Adipose tissue (tissue), 3 donors: Measurements from ENCODE around the gene MLIP. TPM values are rescaled to one million over a fixed set of nuclear protein-coding genes. Genes with fewer than 3 reads are reported as not detected.
"Not testable (repeated sequence)": the region's sequence is repeated elsewhere in the genome, so short reads cannot be mapped to it uniquely, and the experiment has no call there.

Source experiments
- H3K27ac ChIP-seq: one replicate; pipeline ENCODE4 v1.5.1; 2013; ENCODE audit warnings: low read depth, low read length
- WGBS, 3 donors: extraction: QIAGEN DNeasy Blood & Tissue Kit; methylation state at CpG; one replicate each; pipeline ENCODE4 v1.1.7; 2013; 5-methylcytosine and 5-hydroxymethylcytosine counted together
- polyA plus RNA-seq, 3 donors: library from polyadenylated mRNA; stranded (reverse); fragments of 200-250 nt; gene quantifications; one replicate each; pipeline ENCODE4 v1.2.3, GENCODE V29; 2013
- donor health status: healthy with polysubstance abuse.
- donor health status: Bipolar disorder and iron deficiency.
- donor health status: healthy.

The MLIP gene
- polyA plus RNA-seq, 3 donors = 0.98 to 2.0 (median 1.2) TPM

DNA sequence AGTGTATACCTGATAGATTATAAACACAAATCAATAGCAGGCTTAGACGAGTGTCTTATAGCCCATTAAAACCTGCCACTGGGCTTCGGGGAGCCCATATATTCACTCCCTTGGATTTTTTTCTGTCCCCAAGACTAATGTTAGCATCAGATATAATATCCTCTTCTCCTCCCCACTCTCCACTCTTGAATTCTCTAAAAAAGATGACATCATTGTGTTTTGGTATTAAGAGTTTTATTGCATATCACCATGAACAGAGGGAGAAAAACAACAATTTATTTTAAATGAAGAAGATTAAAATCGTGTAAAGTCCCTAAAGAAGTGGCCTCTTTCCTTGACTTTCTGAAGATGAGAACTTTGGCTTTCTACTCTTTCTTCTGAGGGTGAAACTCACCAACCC is 84.4 kb downstream of the MLIP start:
- H3K27ac ChIP-seq = no peak overlapping the region
- WGBS, 3 donors = 65 to 91% (median 86%) methylated on average over 3 of the region's 3 CpGs

DNA sequence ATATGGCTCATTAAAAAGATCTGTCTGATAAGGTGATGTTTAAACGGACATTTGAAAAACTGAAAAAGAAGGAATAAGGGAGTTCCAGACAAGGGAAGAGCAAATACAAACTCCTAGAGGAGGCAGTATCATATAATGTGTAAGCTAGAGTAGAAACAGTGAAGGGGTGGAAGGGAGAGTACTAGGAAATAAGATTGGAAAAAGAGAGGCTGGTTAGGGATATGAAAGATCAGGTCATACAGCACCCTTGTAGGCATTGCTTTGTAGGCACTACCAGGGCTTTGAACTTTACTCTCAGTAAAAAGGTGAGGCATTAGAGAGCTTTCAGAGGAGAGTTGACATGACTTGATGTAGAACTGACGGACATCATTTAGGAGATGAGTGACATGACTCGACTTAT is 85.7 kb downstream of the MLIP start:
- no peak overlapping the region for H3K27ac ChIP-seq
- WGBS, 3 donors = 71 to 90% (median 89%) methylated on average over 3 of the region's 3 CpGs

DNA sequence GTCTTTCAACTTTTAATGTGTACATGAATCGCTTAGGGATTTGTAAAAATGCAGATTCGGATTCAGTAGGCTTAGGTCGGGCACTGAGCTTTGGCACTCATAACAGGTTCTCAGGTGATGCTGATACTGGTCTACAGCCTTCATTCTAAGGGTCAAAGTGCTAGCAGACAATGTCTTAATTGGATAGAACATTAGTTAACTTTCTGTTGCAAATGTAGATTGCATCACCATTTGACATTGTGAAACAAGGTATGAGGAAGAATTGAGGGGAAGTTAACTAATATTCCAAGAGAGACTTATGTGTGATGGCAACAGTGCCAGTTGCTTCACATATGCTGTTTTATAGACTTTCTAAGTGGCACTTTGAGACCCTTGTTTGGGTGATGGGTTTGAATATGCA is 86.9 kb downstream of the MLIP start:
- 82 to 85% (median 83%) methylated on average over 3 of the region's 3 CpGs for WGBS, 3 donors
- no peak overlapping the region for H3K27ac ChIP-seq

DNA sequence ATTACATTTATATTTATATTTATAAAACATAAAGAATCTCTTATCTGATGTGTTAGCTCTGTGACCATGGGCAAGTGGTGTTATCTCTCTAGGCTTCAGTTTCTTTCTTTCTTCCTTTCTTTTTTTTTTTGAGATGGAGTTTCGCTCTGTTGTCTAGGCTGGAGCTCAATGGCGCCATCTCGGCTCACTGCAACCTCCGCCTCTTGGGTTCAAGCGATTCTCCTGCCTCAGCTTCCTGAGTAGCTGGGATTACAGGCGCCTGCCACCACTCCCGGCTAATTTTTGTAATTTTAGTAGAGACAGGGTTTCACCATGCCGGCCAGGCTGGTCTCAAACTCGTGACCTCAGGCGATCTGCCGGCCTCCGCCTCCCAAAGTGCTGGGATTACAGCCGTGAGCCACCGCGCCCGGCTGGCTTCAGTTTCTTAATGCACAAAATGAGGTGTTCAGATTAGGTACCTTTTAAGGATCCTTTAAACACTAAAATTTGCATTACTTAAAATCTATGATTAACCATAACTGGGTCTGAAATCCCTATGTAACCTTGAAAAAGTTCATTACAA is 92.3 kb downstream of the MLIP start:
- H3K27ac ChIP-seq = not testable (repeated sequence)
- WGBS, 3 donors = 94% methylated on average over 16 of the region's 16 CpGs

DNA sequence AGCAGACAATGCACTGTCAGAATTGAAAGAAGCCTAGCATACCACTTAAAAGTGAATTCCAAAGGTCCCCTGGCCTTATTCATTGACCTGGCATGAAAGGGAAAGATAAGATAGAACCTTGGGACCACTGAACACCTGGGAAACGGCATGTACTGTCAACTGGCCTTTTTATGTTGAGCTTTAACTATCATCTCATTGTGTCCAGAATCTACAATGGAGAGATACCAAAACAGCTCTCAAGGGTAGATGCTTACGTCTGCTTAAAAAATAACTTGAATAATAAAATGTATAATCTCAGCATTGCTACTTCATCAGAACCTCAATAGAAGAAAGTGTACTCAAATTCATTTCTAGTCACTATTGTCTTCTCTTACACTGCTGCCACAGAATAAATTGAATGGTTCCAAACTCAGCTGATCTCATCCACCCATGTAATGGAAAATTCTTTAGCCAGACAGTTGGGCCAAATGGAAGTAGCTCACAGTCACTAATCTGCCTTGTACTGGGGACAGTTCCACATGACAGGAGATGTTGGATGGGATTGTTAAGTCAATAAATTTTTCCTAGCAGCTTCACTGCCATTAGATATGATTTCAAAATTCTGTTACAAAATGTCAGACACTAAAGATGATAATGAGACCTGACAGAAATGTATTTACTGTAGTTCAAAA is 93.8 kb downstream of the MLIP start:
- WGBS, 3 donors = 39 to 70% (median 66%) methylated on average over 2 of the region's 2 CpGs
- no peak overlapping the region for H3K27ac ChIP-seq

DNA sequence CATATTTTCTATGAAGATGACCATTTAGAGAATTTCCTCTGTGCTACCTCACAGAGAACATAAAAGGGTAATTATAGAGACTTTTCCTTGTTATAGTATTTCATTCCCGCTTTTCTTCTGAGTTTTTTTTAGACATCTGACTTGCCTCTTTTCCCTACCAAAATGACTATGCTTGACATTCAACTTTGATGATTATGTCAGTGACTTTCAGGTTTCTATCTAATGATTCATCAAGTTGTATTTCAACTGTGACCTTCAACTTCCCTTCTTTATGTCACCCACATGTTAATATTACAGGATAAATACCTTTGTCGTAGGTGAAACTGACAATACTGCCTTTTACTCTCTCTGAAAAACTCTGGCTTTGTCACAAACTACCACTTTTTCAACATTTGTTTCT is 95.3 kb downstream of the MLIP start:
- no peak overlapping the region for H3K27ac ChIP-seq
- WGBS, 3 donors = 56 to 85% (median 83%) methylated on average over 2 of the region's 2 CpGs

DNA sequence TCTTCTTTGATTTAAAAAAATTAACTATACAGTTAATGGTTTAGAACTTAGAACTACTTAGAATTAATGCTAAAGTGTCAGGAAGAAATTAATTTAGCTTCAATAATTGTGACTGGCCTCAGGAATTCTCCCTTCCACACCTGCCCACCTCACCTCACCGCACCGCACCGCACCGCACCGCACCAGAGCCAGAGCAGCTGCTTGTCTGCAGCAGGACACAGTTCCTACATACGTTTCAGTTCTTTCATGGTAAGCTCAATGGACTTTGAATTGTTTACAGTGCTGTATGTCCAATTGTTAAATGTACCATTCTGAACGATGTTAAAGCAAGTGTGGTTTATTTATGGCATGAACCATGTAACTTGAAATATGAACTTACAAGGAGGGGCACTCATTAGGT is 98.7 kb downstream of the MLIP start:
- H3K27ac ChIP-seq = not testable (repeated sequence)
- WGBS, 3 donors = 74 to 90% (median 80%) methylated on average over 6 of the region's 7 CpGs

DNA sequence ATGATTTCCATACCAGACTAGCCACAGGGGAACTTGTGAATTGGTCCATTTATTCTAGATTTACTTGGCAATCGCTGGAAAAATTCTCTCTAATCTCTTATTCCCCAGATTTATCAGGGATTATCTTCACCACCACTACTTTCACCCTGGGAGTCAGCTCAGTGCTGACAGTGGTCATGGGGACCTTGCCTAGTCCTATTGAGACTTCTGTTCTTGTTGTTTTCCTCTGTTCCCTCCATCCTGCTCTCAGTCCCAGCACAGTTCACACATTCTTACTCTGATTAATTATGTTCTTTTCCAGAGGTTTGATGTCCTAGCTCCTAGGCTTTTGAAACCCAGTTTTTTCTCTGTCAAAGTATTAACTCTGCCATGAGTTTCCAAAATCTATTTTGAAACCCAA is 103.0 kb downstream of the MLIP start:
- H3K27ac ChIP-seq = no peak overlapping the region
- 79 to 90% (median 81%) methylated on average over 1 of the region's 1 CpG for WGBS, 3 donors

DNA sequence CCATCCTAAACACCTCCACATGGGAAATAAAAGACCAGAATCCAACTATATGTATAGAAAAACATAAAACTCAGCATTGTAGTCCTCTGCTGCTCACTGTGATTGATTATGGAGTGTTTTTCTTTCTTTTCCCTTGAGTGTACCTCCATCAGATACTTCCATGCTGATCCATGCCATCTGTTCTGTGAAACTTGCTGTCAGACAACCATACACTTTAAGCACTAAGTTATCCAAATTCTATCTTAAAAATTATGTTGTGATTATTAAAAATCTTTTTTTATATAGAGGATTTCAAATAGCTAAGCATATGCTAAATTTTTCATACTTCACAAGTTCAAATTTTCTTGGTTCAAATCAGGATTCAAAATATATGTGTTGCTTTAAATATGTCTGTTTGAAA is 105.1 kb downstream of the MLIP start:
- H3K27ac ChIP-seq = no peak overlapping the region

DNA sequence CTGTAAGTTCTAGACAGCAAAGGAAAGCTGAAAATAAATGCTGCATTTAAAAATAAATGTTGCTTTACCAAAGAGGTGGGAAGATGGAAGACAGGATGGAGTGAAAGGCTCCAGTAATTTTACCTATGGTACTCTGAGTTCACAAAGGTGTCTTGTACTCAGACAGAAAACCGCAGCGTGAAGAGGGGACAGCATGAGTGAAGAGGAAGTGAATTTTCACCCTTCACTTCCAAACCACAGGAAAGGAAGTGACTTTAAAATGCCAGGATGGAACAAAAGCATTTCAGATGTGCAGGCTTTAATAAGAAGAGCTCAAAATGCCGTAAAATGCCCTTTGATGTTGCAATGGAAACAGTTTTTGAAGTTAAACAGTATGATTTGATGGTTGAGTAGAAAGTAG is 105.8 kb downstream of the MLIP start:
- WGBS, 3 donors = 20 to 33% (median 22%) methylated on average over 3 of the region's 3 CpGs
- H3K27ac ChIP-seq = no peak overlapping the region

DNA sequence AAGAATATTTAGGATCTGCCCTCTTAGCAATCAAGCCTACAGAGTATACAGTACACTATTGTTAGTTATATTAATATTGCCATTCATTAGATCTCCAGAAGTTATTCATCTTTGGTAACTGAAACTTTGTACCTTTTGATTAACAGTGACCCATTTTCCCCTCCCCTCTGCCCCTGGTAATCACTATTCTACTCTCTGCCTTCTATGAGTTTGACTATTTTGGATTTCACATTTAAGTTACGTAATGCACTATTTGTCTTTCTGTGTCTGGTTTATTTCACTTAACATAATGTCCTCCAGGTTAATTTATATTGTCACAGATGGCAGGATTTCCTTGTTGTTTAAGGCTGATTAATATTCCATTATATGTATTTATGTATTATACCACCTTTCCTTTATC is 111.0 kb downstream of the MLIP start:
- no peak overlapping the region for H3K27ac ChIP-seq
- 77 to 93% (median 87%) methylated on average over 1 of the region's 1 CpG for WGBS, 3 donors

DNA sequence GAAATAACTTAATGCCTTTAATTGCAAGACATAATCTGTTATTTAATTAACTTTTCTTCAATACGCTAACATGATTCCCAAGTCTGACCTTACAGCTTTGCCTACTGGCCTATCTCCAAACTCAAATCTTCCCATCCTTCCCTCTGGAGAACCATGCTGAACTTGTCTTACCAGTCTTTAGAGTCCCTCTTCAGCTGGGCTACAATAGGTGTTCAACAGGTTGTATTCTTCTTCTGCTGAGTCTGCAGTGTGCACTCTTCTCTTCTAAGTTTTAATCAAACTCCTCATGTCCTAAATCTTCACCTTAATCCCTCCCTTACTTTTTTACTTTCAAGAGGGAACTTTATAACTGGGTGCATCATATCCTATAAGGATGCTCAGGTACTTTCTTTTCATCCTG is 121.5 kb downstream of the MLIP start:
- WGBS, 3 donors = 88 to 95% (median 94%) methylated on average over 1 of the region's 1 CpG
- no peak overlapping the region for H3K27ac ChIP-seq

DNA sequence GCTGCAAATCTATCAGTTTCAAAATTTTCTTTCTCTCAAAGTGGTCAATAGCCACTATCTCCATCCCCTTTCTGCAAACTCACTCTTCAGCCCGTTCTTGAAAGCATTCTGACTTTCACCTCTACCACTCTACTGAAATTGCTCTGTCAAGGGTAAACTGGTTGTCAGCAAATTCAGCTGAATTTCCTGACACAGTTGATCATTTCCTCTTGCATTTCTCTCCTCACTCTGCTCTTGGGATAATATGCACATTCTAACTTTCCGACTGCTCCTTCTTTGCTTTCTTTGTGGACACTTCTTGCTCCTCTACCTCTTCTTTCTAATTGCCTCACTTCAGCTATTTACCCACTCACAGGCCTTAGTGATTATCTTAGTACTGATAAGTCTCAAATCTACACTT is 123.3 kb downstream of the MLIP start:
- 39 to 62% (median 51%) methylated on average over 2 of the region's 2 CpGs for WGBS, 3 donors
- no peak overlapping the region for H3K27ac ChIP-seq

DNA sequence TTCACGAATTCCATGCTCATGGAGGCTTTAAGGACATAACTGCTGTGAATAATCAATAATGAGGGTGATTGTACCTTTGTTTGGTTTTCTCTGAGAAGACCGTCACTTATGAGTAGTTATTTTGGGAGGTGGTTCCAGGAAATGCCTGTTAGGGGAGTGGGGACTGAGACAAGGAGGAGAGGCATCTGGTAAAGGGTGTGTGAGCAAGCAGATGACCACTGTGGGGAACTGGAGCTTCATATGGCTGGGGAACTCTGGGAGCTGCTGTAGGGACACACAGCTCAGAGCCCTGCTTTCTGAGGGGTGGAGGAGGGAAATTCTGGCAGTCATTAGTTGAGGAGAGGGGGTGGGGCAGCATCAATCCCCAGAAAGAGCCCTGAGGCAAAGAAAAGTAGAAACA is 125.7 kb downstream of the MLIP start:
- 32 to 79% (median 71%) methylated on average over 2 of the region's 2 CpGs for WGBS, 3 donors

DNA sequence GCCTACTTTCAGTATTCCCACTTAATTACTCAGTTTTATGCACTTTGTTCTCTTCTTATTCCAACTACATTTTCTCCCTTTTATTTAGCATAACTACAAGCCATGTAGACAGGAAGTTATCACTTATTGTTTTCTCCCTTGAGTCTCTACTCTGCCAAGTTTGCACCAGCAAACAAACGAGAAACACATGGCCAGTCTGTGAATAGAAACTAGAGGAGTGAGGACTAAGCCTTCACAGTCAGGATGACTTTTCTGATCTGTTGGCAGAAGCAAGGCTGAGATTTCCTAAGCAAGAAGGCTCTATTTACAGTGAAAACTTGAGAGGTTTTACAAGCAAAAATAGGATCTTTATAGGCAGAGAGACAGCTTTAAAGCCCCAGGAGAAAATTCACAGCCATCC is 127.2 kb downstream of the MLIP start:
- 13 to 27% (median 22%) methylated on average over 1 of the region's 1 CpG for WGBS, 3 donors
- H3K27ac ChIP-seq = no peak overlapping the region

More for the DNA sequence above, 125.7 kb downstream of the MLIP start:
- no peak overlapping the region for H3K27ac ChIP-seq

DNA sequence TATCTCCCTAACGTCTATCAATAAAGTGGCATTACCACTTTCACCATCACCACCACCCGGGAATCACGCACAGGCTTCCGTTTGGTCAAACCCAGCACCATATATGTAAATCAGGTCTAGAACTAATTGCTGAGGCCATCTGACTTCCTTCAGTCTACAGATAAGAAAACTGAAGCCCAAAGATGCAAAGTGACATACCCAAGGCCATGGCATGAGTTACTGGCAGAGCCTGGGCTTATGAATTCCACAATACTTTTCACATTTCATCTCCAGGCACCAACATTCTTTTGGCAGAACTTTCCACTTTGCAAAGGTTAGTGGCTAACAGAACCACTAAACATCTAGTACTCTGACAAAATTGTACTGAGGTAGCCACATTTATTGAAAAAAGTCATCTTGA is 132.5 kb downstream of the MLIP start:
- 91 to 95% (median 92%) methylated on average over 4 of the region's 4 CpGs for WGBS, 3 donors
- no peak overlapping the region for H3K27ac ChIP-seq

DNA sequence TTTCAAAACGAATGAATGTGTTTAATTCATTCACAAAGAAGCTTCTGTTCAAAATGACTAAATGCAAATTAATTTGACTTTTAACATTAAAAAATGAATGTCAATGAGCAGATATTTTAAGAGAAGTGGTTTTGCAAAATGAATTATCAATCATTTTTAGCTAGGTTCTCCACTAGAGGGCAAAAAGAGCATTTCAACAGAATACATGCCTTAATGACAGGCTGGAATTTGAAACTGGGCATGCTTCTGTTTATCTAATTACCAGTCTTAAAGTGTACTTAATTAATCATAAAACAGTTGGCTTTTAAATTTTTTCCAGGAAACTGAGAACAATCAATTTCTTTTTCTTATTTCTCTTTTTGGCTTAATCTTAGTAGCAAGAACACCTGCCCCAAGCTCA is 133.2 kb downstream of the MLIP start:
- no peak overlapping the region for H3K27ac ChIP-seq
- 55 to 69% (median 59%) methylated on average over 1 of the region's 1 CpG for WGBS, 3 donors

DNA sequence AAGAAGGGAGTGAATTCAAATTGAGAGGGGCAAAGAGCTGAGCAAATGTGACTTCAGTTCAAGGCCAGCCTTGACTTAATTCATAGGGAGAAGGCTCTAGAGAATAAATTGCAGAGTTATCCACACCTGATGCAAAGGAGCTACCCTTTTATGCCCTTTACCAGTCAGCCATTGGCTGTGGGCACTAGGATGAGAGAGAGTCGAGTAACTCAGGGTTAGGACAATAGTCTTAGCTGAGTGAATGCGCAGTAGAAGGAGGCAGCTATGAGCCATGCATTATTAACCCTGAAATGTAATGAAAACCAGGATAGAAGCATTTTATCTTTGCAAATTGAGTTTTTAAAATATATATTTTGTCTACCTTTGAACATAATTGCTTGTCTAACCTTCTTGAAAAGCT is 134.0 kb downstream of the MLIP start:
- H3K27ac ChIP-seq = no peak overlapping the region
- 75 to 91% (median 82%) methylated on average over 2 of the region's 2 CpGs for WGBS, 3 donors

DNA sequence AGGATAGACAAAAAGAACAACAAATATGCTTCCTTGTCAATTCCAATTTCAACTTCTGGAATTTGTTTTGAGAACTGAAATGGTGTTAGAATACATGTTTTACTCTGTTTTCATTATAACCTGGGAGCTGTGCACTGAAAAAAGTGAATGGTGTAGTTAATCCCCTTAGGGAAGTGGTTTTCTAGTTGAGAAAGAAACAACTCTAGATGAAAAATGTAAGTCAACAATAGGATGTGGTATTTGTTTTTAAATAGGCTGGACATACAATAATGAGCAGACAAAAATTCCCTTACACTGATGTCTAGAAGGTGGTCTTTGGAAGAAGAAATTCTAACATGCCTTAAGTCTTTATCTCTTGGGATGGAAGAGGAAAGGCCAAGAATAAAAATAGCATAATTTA is 137.1 kb downstream of the MLIP start:
- H3K27ac ChIP-seq = no peak overlapping the region

DNA sequence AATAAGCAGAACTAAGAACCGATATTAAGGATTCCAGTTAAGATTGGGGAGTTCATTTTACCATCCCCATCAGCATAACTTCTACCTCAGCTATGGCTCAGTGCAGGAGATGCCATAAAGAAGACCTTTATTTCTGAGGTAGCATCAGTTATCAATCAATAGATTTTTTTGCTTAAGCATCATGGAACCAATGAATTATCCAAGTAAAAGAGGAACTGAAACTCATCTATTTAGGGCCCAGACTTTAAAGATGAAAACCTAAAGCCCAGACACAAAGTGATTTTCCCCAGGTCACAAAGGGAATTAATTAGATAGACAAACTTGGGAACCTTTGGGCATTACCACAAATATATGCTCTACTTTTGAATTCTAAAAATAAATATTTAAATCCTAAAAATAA is 137.8 kb downstream of the MLIP start:
- no peak overlapping the region for H3K27ac ChIP-seq
- WGBS, 3 donors = 87 to 92% (median 91%) methylated on average over 1 of the region's 1 CpG

DNA sequence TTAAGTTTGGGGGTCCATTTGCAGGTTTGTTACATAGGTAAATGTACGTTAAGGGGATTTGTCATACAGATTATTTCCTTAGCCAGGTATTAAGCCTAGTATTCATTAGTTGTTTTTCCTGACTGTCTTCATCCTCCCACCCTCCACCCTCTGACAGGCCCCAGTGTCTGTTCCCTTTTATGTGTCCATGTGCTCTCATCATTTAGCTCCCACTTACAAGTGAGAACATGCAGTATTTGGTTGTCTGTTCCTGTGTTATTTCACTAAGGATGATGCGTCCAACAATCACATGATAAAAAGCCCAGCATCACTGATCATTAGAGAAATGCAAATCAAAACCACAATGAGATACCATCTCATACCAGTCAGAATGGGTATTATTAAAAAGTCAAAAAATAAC is 138.6 kb downstream of the MLIP start:
- 73 to 83% (median 81%) methylated on average over 2 of the region's 2 CpGs for WGBS, 3 donors
- H3K27ac ChIP-seq = not testable (repeated sequence)
